GM19025 (cell line): ENCODE results near the gene LRIT2.

Experiments used
- ATAC-seq: cut with Tn5 transposase; IDR thresholded peaks from one replicate; pipeline ENCODE4 v1.9.1; 2021; ENCODE audit warnings: mild to moderate bottlenecking, low read depth, moderate library complexity; ENCODE audit not compliant: unreplicated experiment

LRIT2 gene

DNA sequence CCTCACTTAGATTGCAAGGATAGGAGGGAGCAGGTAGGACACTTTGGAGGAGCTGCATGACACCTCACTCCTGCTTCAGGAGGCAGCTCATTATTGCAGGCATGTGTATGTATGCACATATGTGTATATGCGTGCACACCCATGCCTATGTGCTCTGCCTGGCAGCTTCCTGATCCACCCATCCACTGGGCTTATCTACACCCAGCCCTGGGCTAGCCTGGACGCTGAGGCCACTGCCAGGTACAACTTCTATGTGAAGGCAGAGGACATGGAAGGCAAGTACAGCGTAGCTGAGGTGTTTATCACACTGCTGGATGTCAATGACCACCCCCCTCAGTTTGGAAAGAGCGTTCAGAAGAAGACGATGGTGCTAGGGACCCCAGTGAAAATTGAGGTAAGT, 13.3 kb downstream of the LRIT2 start:
- ATAC-seq, result no peak

DNA sequence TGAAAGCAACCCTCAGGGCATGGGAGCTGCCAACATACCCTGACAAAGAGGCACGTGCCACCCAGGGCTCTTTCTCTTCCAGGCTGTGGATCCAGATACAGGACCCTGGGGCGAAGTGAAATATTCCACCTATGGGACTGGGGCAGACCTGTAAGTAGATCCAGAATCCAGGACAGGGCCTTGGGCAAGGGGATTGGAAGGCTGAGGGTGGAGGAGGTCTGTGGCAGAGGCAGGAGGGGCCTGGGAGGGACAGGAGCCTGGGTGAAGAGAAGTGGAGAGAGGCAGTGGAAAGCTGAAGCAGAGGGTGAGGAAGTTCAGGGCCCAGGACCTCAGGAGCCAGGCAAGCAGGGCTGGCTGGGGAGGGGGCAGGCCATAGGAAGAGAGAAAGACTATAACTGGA, 13.8 kb downstream of the LRIT2 start:
- ATAC-seq, result no peak

DNA sequence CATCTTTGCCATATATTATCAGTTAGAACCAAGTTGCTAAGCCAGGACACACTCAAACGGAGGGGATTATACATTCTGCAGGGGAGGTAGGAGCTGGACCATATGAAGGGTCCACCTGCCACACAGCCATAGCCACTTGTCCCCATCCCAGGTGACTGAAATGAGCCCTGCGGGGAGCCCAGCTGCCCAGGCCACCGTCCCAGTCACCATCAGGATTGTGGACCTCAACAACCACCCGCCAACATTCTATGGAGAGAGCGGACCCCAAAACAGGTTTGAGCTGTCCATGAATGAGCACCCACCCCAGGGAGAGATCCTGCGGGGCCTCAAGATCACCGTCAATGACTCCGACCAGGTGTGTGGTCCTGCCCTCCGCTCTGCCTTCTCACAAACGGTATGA, 17.3 kb downstream of the LRIT2 start:
- ATAC-seq, result no peak

DNA sequence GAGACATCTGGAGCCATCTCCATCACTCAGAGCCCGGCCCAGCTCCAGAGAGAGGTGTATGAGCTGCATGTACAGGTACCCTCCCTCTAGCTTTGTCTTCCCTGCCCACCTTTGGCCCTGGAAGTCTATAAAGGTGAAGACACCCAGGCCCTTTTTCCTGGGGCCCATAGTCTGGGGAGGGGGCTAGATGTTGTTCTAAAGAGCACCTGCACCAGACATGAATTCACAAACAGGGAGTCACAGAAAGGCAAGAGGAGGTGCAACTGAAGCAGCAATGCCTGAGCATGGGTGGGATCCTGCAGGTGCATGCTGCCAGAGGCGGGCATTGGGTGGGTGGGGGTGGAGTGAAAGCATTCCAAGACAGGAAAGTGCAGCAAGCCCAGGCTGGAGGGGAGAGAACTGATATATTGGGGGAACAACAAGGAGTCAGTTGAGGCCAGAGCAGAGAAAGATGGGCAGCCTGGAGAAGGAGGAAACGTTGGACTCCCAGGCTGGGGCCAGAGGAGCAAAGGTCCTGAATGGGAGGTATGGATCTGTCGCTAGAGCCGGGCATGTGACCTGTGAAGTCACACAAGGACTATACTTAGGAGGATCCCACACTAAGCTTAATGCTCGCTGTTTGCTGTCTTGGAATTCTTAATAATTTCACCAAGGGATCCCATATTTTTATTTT, 19.4 kb downstream of the LRIT2 start:
- no peak for ATAC-seq

DNA sequence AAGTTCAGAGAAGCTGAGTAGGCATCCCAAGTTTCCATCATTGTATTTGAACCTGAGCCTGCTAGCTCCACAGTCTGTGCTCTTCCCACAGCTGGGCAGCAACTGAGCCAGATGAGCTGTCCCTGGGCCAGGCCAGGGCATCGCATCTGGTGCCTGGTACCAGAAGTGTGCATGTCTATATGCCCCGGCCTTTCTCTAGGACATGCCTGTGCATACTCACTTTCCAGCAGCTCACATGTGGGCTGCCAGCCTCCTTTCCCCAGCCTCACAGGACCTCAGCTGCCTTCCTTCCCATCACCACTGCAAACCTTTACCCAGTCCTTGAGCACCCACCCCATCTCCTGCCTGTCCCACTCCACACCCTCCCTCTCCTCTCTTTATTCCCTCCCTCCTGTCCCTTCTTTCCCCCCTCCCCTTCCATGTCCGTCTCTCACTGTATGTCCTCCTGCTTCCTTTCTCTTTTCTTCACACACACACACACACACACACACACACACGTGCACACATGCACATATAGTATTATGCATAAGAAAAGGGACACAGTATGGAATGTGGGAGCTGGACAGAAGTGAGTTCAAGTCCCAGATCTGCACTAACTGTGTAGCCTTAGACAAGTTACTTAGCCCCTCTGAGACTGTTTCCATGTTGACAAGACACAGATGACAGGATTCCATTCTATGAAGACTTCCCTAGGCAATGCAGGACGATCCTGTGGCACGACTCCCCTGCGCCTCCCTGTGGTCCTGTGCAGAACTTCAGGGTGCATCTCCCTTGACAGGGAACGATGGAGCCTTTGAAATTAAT, 20.1 kb downstream of the LRIT2 start:
- ATAC-seq, result peak; percentile 58

DNA sequence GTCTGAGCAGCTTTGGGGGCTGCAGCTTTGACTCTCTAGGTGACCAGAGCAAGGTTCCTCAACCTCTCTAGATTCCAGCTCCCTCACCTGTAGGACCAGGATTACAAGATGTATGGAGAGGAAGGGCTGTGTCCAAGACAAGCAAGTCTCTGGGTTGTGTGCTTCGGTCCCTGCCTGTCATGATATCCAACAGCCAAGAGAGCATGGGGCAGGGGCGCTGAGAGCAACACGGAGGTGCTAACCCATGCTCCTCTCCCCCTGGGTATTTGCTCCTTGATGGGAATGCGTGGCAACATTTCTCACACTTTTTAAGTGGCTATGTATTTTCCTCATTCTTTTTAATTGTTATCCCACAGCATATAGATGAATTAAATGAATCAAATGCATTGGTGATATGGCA, 20.7 kb downstream of the LRIT2 start:
- ATAC-seq, result no peak

DNA sequence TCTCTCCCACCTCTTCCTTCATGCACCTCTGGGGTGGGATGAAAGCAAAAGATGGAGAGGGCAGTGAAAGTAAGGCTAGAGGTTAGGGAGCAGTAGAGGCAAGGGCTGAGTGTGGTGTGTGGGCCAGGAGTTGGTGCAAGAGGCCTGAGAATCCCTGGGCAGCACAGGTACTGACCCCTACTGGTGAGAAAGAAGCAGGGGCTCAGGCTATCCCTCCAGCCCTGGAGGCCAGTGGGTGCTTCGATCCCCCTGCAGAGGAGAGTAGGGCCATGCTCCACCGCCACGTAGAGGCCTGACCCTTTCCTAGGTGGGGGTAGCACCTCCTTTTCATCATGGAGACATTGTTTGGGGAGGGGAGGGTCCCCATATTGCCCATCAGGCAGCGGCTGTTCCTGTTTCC, 21.2 kb downstream of the LRIT2 start:
- ATAC-seq, result no peak

DNA sequence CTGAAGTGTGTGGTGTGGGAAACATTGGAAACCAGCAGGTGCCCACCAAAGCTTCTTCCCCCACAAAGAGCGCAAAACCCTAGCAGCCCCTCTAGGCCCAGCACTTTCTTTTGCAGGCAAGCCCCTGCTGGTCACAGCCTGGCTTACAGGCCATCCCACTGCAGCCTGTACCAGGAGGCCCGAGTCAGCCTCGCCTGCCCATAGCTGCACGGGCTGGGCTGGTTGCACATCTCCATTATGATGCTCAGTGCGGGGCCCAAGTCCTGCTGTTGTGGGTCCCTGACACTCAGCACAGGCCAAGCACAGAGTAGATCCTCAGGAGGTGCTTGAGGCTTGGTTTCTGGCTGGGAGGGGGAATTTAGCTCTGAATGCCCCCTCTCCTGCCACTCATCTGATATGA, 23.0 kb downstream of the LRIT2 start:
- no peak for ATAC-seq

DNA sequence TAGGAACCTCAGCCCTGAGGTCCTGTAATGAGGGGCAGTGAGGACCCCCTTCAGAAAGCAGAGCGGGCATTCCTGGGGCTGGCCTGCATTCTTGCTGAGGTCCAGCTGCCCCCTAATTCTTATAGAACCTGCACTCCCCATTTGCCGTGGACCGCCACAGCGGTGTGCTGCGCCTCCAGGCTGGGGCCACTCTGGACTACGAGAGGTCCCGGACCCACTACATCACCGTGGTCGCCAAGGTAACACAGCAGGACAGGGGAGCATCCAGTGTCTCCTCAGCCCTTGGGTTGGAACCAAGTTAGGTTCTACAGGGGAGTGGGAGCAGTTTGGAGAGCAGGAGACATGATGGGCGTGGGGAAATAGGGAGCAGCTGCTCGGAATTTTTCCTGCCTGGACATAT, 23.7 kb downstream of the LRIT2 start:
- ATAC-seq, result no peak

DNA sequence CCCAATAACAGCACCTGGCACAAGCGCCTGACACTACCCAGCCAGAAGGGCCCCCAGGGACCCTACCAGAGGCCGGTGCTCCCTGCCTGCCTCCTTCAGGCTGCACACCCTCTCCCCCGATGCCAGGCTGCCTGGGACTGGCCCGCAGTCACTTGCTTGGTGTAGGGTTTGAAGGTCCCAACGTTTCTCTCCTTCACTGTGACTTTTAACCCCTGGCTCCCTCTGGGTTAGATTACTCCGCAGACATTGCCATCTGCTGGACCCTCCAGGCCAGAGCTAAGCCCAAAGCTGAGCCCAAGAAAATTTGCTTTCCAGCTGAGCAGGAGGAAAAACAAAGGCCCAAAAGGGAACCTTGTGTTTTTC, 24.1 kb downstream of the LRIT2 start:
- no peak for ATAC-seq

DNA sequence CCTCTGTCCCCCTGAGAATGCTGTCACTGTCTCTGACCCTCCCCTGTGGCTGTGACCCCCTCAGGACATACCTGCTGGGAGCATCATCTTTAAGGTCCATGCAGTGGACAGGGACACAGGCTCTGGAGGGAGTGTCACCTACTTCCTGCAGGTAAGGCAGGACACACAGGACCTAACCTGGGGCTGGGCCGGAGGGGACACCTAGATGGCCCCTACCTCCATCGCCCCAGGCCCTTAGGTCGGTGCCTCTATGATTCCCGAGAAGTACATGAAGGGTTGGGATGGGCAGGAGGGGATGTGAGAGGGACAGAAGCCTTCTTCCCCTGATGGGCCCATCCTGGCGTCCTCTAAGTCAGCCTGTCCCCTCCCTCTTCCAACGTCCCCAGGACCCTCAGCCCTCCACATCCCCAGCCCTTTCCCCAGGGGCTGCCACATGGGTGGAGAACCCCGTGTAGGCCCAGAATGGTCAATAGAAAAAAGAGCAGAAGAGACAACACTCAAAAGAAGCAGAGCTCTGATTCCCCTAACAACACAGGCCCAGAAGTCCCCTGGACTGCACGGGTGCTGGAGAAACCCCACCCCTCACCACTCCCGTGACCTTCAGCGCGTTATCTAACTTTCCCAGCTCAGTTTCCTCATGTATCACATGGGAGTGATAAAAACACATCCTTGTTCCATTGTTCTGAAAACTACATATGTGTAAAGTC, 24.7 kb downstream of the LRIT2 start:
- no peak for ATAC-seq

DNA sequence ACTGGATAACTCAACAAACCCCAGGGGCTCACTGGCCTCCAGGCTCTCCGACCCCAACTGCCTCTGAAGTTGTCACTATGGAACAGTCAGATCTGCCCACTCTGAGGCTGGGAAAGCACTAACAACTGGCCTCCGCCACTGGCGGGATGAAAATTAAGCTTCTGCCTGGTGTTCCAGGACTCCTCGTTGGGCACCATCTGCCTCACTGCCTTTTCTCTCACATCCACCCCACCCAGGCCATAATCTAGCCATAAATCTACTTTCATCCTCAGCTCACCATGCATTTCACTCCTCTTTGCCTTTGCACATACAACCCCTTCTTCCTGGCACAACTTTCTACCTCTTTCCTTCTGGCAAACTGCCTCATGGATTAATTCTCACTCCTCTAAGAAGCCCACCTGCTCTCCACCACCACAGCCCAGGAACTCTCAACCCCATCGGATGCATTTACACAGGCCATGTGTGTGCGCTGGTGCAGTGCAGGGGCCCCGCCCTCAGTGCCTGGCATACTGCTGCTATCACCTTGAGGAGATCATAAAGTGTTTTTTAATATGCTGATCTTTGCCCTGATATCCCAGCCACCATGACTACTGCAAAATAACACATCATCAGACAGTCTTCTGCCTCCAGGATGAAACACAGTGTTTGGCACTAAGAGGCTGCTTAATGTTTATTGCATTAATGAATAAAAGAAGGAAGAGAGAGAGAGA, 27.0 kb downstream of the LRIT2 start:
- no peak for ATAC-seq

DNA sequence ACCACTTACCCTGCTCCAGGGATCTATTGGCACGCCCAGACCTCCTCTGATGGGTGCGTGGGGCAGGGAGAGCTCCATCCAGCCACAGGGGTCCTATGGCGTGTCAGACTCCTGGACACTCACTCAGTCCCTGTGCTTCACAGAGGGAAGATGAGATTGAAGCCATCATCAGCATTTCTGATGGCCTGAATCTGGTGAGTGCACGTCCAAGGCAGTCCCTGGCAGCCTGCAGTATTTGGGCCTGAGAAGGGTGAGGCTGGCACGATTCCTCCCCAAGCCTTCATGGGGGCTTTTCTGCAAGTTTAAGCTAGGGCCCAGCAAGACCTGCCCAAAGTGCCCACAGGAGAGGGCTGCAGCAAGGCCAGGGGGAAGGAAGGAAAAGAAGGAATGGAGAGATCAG, 27.7 kb downstream of the LRIT2 start:
- no peak for ATAC-seq

DNA sequence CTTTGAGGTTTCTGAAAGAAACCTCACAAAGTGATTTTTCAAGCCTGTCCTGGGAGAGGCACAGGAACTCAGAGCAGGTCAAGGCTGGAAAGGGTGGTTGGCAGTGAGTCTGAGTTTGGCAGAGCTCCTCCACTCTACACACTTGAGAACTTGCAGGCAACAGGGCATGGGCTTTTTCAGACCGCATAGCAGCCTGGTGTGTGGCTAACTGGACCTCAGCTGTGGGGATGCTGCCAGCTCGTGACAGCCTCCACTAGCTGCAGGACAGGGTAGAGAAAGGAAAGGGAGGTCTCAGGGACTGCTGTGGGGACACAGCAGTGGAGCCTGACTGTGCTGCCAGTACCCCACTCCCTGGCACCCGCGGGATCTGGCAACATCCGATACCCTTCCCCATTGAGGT, 28.4 kb downstream of the LRIT2 start:
- ATAC-seq, result no peak

DNA sequence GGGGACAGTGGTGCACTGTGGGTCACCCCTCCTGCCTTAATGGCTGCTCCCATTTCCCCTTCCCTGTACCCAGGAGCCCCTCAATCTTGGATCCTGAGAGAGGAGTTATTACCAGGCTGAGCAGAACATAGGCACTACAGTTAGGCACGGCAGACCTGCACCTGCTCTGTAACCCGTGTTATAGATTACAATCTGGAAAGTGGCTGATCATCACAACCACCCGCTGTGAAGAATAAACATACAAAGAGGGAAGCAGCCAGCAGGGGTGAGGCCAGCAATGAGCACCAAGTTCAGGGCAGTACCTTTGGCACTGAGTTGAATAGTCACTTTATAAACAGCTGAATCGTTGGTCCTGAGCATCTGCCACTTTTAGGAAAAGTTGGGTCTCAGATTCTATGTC, 29.3 kb downstream of the LRIT2 start:
- no peak for ATAC-seq

DNA sequence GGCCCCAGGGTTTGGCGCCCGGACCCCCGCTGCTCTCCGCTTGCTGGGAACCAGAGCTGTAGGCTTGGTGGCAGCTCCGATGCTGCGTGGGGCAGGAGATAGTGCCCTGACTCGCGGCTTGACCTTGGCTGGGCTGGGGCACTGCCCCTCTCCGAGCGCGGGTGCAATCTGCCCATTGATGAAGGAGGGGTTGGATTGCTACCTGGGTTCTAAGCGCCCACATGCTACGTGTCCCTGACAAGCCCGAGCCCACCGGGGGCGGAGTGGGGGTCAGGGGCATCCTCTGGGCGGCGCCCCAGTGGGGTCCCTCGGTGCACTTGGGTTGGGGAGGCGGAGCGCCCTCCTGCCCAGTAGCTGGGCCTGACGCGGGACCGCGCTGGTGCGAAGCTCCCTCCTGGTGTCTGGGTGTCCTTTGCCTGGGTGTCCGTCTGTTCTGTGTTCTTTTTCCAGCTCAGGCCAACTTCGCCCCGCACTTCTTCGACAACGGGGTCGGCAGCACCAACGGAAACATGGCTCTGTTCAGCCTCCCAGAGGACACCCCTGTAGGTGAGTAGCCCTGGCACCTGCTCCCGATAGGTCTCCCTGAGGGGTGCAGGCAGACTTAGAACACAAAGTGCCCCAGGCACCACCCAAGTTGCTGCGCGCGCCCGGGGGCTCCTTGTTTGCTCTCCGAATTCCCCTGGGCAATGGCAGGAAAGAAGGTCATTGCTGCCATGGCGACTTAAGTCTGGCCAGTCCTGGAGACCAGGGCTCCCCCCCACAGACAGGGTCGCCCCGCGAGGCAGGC, 30.1 kb downstream of the LRIT2 start:
- no peak for ATAC-seq

DNA sequence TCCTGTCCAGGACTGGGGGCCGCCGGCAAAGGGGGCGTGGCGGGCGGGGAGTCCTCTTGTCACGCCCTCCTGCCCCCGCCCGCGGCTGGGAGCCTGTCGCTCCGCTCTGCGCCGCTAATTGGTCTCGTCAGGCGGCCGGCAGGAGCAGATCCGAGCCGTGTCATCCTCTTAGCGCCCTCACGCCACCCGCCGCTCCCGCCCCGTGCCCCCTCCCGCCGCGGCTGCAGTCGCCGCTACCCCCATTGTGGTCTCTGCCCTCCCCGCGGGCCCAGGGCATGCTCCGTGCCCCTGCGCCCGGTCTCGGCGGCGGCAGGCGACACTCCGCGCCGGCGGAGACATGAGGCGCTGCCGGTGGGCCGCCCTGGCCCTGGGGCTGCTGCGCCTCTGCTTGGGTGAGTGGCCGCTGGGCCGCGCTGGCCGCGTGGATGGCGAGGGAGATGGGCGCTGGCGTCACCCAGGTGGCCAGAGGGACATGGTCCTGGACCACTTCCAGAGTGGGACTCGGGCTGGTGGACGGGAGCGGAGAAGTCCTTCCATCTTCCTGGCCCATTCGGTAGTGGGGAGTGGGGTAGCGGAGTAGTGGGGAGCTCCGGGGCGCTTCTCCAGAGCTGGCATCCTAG, 30.8 kb downstream of the LRIT2 start, which contains the start of gene CDHR1:
Gene CDHR1 (plus strand): TSS at position 114 of the 620 bp plus-strand sequence. CDS start 224 bp downstream, at position 338.
- ATAC-seq, result peak; percentile 75

DNA sequence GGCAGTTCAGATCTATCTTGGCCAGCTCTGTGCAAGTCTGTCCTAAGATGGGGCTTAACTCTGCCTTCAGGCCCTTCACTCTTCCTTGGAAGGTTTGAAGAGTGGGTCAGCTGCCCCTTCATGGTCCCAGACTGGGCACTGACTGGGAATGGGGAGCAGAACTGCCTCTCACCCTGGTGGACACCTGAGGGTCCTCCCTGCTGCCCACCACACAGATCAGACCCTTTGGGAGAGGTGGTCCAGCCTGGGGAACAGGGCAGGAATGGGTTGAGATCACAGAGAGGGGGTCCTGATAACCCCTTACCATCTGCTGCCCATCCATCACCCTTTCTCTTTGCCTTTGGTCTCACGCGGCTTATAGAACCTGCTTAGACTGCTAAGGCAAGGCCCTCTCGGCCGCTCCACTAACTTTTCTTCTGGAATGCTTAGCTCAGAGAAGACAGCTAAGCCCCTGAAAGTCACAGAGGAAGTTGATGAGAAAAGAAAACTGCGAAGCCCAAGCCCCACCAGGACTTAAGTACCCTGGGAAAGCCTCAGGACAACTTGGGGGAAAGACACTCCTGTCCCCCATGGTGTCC, 31.4 kb downstream of the LRIT2 start:
- ATAC-seq, result no peak

DNA sequence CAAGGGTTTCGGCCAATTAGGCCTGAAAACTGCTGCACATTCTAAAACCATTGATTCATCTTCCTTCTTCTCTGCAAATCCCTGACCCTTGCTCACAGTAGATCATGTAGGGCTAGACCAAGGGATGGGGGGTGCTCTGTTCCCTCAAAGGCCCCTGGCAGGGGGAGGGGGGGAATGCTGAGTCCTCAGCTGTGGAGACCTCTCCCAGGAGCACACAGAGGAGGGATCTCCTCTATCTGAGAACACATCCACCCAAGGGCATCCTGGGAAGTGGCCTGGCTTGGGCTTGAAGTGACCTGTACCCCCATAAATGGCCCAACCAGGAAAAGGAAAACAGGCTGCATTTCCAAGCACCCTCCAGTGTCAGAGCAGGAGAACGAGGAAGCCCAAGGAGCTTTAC, 32.0 kb downstream of the LRIT2 start:
- no peak for ATAC-seq
